ENCODE data around the gene ATP5ME.

GRCh38 chr4:649751-650310, 24.2 kb downstream of the ATP5ME start:
- TF ChIP-seq CTCF (IDR thresholded peaks at IDR 0.05) (no peak), POLR2A (IDR thresholded peaks at IDR 0.05) (no peak)

All from heart left ventricle (tissue), 13 donors.